ENCODE data around the gene CEP128. TPM values are rescaled to one million over a fixed set of nuclear protein-coding genes. Genes with fewer than 3 reads are reported as not detected.
A peak's percentile ranks its signal among the peaks of the same experiment; 100 is the strongest.

Gene CEP128
- 10 to 100 TPM in 2 of 4 donors, 1 to 10 TPM in 2; 3.5 to 12.9 (median 9.7) TPM for total RNA-seq

GRCh38 chr14:80941241-80942185, at the start of gene CEP128:
Gene CEP128, minus strand, starts transcription at chr14:80941738.
- Histone ChIP-seq H3K9me3 (no peaks in the 10 kb centered on the region), H3K4me3 (peak within 1 kb of the TSS; percentile 64 to 78 (median 70)), H3K4me1 (peaks cover 11 to 17% (median 16%) of the 10 kb centered on the region in 4 donors), H3K27me3 (peaks cover 0 to 7% (median 0%) of the 10 kb centered on the region in 4 donors), H3K36me3 (peaks cover 0 to 7% (median 0%) of the 10 kb centered on the region in 4 donors), H3K27ac (replicated peaks in 1 of 4) (peak within 1 kb of the TSS; percentile 36 to 73 (median 54))
- no peak for TF ChIP-seq POLR2A (IDR thresholded peaks at IDR 0.05; ENCODE audit: low read depth)
- peak; percentile 45 to 83 for TF ChIP-seq POLR2AphosphoS5 (IDR thresholded peaks at IDR 0.05)
- DNase-seq (ENCODE audit: extremely low spot score): peak; percentile 99
- 2% methylated on average over 30 of the region's 40 CpGs for WGBS
- intact Hi-C loops (cut with DNase I): no loop called here

- no peak for DNase-seq (ENCODE audit: extremely low spot score)
- TF ChIP-seq CTCF (IDR thresholded peaks at IDR 0.05) (no peak), EP300 (IDR thresholded peaks at IDR 0.05) (no peak), POLR2A (IDR thresholded peaks at IDR 0.05; ENCODE audit: low read depth) (no peak), POLR2AphosphoS5 (IDR thresholded peaks at IDR 0.05) (no peak)
- H3K27me3 ChIP-seq: peaks cover 0 to 16% (median 4%) of the 10 kb centered on the region in 4 donors
- no peaks in the 10 kb centered on the region for H3K9me3 ChIP-seq
- 78% methylated on average over 6 of the region's 6 CpGs for whole genome bisulfite sequencing
- H3K27ac ChIP-seq (replicated peaks in 1 of 4): no peak overlapping the region
- no peak overlapping the region for H3K4me3 ChIP-seq
- intact Hi-C loops (cut with DNase I): no loop called here
- no peaks in the 10 kb centered on the region for H3K36me3 ChIP-seq
- H3K4me1 ChIP-seq: no peaks in the 10 kb centered on the region
Measured at GRCh38 chr14:80988735-80989429, 47.3 kb upstream of the CEP128 start.

GRCh38 chr14:80988192-80988591, 46.7 kb upstream of the CEP128 start:
- H3K4me1 ChIP-seq: no peaks in the 10 kb centered on the region
- H3K36me3 ChIP-seq: no peaks in the 10 kb centered on the region
- WGBS: 56% methylated on average over 1 of the region's 1 CpG
- H3K4me3 ChIP-seq: no peak overlapping the region
- H3K9me3 ChIP-seq: no peaks in the 10 kb centered on the region
- H3K27me3 ChIP-seq: peaks cover 0 to 16% (median 1%) of the 10 kb centered on the region in 4 donors
- TF ChIP-seq EP300 (IDR thresholded peaks at IDR 0.05): no peak
- TF ChIP-seq POLR2AphosphoS5 (IDR thresholded peaks at IDR 0.05): no peak
- TF ChIP-seq POLR2A (IDR thresholded peaks at IDR 0.05; ENCODE audit: low read depth): no peak
- TF ChIP-seq CTCF (IDR thresholded peaks at IDR 0.05): no peak
- no peak overlapping the region for H3K27ac ChIP-seq (replicated peaks in 1 of 4)
- DNase-seq (ENCODE audit: extremely low spot score): no peak
- intact Hi-C loops (cut with DNase I): no loop called here

GRCh38 chr14:80987235-80988032, 45.9 kb upstream of the CEP128 start:
- H3K4me3 ChIP-seq: no peak overlapping the region
- DNase-seq (ENCODE audit: extremely low spot score): no peak
- peaks cover 0 to 16% (median 0%) of the 10 kb centered on the region in 4 donors for H3K27me3 ChIP-seq
- H3K27ac ChIP-seq (replicated peaks in 1 of 4): no peak overlapping the region
- no peaks in the 10 kb centered on the region for H3K4me1 ChIP-seq
- TF ChIP-seq POLR2AphosphoS5 (IDR thresholded peaks at IDR 0.05) (no peak), CTCF (IDR thresholded peaks at IDR 0.05) (peak; percentile 85 to 91 (median 89)), EP300 (IDR thresholded peaks at IDR 0.05) (no peak)
- 38% methylated on average over 6 of the region's 6 CpGs for WGBS
- no peaks in the 10 kb centered on the region for H3K36me3 ChIP-seq
- no peaks in the 10 kb centered on the region for H3K9me3 ChIP-seq
- intact Hi-C loops (cut with DNase I): loop anchor here (2.0 kb wide), 1 partner anchor 33 kb away; the partner anchor contains the start of gene TSHR
